LHCN-M2 (cell line): ENCODE measurements around the gene KLHL3. TPM values are rescaled to one million over a fixed set of nuclear protein-coding genes. Genes with fewer than 3 reads are reported as not detected.
"Not testable (repeated sequence)": the region's sequence is repeated elsewhere in the genome, so short reads cannot be mapped to it uniquely, and the experiment has no call there.

Experiments used
- DNase-seq: peaks from one replicate; pipeline ENCODE4 v3.0.0-alpha.2; 2012; ENCODE audit warnings: low read depth
- polyA plus RNA-seq: library from polyadenylated mRNA; unstranded; fragments of >200 nt; gene quantifications from one replicate; pipeline ENCODE4 v1.2.1, GENCODE V29; 2012; ENCODE audit warnings: missing spikeins
- total RNA-seq: library from RNA; depleted of rRNA; stranded (reverse); fragments of >200 nt; gene quantifications from 2 replicates; pipeline ENCODE4 v1.2.3, GENCODE V29; 2014; rRNA removed

The KLHL3 gene
- total RNA-seq: 0.19 and 0.34 TPM in 2 replicates
- polyA plus RNA-seq: 0.11 TPM

- DNase-seq: no peak
Measured at GRCh38 chr5:137735555-137736284, at the start of gene KLHL3. Gene KLHL3 (minus strand): TSS chr5:137736089. CDS start chr5:137735646, 443 bp downstream.

- no peak for DNase-seq
Measured at GRCh38 chr5:137782984-137783536, 47.2 kb upstream of the KLHL3 start.

GRCh38 chr5:137782055-137782454 lies 46.2 kb upstream of the KLHL3 start:
- no peak for DNase-seq

GRCh38 chr5:137778772-137779564 lies 43.1 kb upstream of the KLHL3 start:
- peak; percentile 54 for DNase-seq

- not testable (repeated sequence) for DNase-seq
Measured at GRCh38 chr5:137767937-137768336, 32.0 kb upstream of the KLHL3 start.

- no peak for DNase-seq
Measured at GRCh38 chr5:137761566-137761965, 25.7 kb upstream of the KLHL3 start.

GRCh38 chr5:137760719-137761516 lies 25.0 kb upstream of the KLHL3 start:
- no peak for DNase-seq

DNA sequence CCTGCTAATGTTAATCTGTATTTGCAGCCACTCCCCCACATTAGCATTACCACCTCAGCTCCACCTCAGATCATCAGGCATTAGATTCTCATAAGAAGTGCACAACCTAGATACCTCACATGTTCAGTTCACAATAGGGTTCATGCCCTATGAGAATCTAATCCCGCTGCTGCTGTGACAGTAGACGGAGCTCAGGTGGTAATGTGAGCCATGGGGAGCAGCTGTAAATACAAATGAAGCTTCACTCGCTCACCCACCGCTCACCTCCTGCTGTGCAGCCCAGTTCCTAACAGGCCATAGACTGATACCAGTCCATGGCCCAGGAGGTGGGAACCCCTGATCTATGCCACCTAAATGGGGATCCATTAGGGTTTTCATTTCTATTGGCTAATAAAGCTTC lies 24.4 kb upstream of the KLHL3 start:
- DNase-seq: no peak

DNA sequence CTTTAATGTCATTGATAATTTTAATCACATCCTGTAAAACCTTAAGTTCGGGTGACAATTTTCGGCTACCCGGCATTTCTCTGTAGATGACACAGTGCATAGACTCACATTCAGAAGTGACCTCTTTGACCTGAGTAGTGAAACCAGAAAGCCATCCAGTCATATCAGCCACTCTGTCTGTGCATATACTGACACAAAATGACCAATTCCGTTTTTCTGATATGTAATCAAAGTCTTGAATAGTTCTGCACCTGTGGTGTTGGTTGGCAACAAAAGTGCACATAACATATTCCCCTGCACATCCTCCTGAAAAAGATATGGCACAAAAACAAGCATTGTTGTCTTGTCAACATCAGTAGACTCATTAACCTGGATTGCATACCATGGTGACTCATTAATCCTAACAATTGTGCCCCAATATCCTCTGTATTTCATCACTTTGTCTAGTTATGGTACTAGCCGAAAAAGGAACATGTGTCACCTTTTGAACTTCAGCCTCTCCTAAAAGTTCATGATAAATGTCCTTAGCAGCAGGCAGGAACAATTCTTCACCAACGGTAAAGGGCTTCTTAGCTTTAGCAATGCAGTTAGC lies 22.9 kb upstream of the KLHL3 start:
- no peak for DNase-seq

DNA sequence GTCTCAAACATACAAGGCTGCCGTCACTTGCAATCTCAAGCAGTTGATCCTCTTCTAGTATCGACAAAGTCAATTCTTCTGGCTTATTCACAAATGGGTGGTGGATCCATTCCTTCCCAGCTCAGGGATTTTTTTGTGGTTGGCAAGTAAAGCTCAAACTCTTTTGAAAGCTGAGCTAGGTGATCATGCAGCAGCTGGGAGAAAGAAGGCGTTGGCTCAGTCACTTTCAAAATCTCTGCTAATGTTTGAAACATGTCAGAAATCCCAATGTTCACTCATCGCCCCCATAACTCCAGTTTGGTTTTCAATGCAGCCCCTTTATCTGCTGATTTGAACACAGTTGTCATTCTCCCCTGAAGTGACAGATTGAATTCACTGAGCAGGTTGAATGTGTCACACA lies 22.2 kb upstream of the KLHL3 start:
- no peak for DNase-seq

- no peak for DNase-seq
Measured at GRCh38 chr5:137757634-137758033, 21.7 kb upstream of the KLHL3 start.

- no peak for DNase-seq
Measured at GRCh38 chr5:137754961-137755762, 19.3 kb upstream of the KLHL3 start.

- DNase-seq: peak; percentile 95
Measured at GRCh38 chr5:137754188-137754960, 18.5 kb upstream of the KLHL3 start, which contains the start of gene HNRNPA0. Gene HNRNPA0 (minus strand): TSS chr5:137754363. CDS start chr5:137754066, 297 bp downstream.

DNA sequence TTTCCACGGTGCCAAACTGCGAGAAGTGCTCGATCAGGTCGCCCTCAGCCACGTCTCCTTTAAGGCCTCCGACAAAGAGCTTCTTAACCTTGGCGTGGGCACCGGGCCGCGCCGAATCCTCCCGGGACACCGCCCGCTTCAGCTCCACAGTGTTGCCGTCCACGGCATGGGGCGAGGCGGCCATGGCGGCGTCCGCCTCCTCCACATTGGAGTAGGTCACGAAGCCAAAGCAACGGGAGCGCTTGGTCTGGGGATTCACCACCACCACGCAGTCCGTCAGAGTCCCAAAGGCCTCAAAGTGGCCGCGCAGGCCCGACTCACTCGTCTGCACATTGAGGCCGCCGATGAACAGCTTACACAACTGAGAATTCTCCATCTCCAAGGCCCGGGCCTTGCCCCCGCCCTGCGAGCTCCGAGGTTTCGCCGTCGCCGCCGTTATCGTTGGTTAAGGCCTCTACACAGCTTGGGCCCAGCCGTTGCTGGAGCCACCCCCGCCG lies 17.9 kb upstream of the KLHL3 start:
- no peak for DNase-seq

DNA sequence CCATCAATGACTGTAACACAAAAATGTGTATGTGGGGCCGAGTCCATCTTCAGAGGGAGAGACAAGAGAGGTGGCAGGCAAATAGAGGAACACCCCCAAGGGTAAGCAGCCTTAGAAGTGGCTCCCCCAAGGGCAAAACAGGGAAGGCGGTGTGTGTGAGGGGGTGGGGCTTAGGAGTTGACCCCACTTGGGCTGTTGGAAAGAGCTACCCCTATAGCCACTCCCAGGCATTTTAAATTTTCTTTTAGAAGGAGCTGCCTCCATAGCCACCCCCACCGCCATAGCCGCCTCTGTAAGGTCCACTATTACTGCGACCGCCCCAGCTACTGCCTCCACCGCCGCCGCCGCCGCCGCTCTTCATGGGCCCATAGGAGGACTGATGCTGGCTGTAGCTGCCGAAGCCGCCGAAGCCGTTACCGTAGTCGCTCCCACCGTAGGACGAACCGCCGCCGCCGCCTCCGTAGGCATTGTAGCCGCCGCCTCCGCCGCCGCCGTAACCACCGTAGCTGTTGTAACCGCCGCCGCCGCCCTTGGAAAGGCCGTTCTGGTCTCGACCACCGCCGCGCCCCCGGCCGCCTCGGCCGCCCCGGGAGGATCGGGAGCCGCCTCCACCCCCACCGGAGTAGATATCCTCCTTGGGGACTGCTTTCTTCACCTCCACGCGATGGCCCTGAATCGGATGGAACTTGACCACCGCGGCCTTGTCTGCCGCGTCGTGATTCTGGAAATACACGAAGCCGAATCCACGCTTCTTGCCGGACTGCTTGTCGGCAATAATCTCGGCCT lies 17.2 kb upstream of the KLHL3 start:
- peak; percentile 35 for DNase-seq

GRCh38 chr5:137751869-137752491 lies 16.1 kb upstream of the KLHL3 start:
- peak; percentile 78 for DNase-seq

DNA sequence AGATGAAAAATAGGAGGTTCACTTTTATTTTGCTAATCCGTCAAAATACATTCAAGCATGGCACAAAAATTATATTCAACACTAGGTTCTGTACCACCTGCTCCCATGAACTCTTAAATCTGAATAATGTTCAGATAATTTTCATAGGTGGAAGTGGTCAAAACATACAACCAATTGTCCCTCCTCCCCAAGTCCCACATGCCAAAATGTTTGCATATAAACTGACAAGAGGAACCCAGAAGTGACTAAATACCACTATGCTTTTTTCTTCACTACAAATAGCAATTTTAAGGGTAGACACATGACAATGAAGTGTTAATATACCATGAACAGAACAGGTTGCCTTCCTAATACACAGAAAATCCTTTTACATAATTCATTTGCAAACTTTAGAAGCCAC lies 14.5 kb upstream of the KLHL3 start:
- DNase-seq: no peak

GRCh38 chr5:137747848-137748247 lies 12.0 kb upstream of the KLHL3 start:
- DNase-seq: no peak
